Mammary microvascular endothelial cell (primary cell): Measurements from ENCODE around the gene FCER2. TPM values are rescaled to one million over a fixed set of nuclear protein-coding genes. Genes with fewer than 3 reads are reported as not detected.

Experiments used
- total RNA-seq: library from RNA; depleted of rRNA; stranded (reverse); fragments of >200 nt; gene quantifications from 2 replicates; pipeline ENCODE4 v1.2.3, GENCODE V29; 2015

FCER2 gene, protein sequence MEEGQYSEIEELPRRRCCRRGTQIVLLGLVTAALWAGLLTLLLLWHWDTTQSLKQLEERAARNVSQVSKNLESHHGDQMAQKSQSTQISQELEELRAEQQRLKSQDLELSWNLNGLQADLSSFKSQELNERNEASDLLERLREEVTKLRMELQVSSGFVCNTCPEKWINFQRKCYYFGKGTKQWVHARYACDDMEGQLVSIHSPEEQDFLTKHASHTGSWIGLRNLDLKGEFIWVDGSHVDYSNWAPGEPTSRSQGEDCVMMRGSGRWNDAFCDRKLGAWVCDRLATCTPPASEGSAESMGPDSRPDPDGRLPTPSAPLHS
- not detected in 2 replicates for total RNA-seq

DNA sequence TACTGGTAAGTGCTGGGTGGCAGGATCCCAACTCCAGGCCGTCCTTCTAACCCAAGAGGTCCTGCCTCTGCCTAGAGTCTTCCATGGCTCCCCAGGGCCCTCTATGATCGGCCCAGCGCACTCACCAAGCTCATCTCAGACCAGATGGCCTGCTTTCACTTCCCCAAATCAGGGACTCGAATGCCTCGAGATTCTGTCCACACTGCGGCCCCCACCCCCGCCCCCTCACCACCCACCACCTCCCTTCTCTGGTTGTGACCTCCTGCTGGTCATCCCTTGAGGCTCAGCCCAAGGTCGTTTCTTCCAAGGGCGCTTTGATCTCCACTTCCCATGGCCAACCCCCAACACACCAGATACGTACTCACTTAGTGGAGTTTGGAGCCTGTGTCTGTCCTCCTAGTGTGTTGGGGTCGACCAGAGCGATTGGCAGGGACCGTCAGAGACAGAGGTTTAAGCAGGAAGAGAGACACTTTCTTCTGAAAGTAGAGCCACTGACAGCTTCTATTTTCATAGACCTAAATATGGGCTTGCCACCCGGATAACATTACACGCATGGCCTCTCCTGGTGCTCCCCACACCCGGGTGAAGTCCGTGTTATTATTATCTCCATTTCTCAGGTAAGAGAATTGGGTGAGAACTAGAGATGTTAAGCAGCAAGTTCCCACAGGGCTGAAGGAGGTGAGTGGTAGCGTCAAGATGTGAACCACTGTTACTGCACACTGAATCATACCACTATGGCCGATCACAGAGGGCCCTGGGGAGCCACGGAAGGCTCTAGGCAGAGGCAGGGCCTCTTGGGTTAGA lies at the start of gene FCER2:
FCER2 (minus strand) TSS at position 478 of the 804 bp plus-strand sequence. CDS start 2,371 bp downstream, outside the sequence.

DNA sequence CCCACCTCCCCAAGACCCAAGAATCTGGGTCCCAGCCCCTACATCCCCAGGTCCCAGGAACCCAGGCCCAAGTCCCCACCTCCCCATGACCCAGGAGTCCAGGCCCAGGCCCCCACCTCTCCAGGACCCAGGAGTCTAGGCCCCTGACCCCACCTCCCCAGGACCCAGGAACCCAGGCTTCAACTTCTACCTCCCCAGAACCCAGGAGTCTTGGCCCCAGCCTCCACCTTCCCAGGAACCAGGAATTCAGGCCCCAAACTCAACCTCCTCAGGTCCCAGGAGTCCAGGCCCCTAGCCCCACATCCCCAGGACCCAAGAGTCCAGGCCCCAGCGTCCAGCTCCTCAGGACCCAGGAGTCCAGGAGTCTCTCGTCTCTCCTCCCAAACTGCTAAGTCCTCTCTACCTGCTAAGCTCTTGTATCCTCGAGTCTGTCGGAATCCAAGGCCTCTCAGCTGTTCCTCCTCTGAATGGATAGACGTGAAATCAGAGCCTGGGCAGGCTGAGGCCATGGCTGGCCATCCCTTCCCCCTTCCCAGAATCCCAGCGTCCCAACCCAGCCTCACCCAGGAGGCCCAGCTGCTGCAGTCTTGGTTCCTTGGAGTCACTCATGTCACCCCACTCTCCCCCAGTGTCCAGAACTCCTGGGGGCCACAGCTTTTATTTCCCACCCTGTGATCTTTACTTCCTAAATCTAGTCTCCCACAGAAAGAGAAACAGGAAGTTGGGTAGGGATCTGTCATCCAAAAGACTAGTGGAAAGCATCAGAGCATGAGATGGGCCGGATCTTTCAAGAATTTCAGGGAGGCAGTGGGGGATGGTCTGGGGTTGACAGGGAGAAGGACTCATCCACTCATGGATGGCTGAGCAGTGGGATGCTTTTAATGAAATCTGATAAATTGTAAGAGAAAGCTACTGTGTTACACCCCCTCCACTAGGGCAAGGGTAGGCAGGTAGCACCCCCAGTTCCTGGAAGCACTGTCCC lies 45.3 kb upstream of the FCER2 start, which contains the start of gene CD209:
CD209 (minus strand) TSS at position 632 of the 982 bp plus-strand sequence; CDS start at position 609, 23 bp downstream.

DNA sequence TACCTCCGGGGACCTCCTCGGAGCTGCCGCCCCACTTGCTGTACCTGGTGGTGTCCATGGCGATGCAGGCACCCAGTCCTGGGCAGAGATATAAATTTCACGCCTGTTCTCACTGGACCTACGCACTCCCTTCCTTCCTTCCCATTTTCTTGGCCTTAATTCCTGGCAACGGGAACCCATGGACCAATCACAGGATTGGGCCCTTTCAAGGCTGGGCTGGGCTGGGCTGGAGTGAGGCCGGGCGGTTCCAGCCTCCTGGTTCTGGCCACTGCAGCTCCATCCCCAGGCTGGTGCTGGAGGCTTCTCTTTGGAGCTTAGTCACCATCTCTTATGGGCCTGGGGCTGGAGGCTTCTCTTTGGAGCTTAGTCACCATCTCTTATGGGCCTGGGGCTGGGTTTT lies 30.1 kb upstream of the FCER2 start, which contains the start of gene CLEC4G:
CLEC4G (minus strand) TSS at position 66 of the 400 bp plus-strand sequence; CDS start at position 58, 8 bp downstream.

DNA sequence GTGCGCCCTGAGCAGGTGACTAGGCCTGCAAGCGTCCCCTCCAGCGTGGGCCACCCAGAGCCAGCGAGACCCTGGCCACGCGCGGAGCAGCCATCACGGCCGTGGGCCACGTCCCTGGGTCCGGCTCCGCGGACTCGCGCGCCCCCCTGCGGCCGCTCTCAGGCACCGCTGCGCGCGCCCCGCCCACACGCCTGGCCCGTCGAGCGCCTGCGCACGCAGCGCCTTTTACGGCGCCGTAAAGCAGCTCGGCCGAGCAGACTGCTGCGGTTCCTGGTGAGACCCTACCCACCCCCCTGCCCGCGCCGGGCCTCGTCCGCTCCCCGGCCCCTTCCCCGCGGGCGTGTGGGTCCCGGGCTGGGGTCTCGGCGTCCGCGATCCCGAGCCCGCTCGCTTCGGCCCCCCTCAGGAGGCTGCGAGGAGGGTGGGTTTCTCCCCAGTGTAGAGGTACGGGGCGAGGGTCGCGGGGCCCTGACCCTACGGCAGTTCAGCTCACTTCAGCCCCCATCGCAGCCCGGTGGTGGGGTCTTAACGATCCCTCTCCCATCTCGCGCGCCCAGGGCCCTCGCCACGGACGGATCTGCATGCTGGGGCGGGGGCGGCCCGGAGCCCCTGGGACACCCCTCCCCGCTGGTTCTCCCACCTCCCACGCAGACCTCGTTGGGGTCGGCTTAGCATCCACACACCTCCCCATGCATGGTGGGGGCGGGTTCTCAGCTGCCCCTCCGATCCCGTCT lies 21.2 kb downstream of the FCER2 start, which contains the start of gene TRAPPC5:
TRAPPC5 (plus strand) TSS at position 228 of the 734 bp plus-strand sequence. CDS start 1,421 bp downstream, outside the sequence.

DNA sequence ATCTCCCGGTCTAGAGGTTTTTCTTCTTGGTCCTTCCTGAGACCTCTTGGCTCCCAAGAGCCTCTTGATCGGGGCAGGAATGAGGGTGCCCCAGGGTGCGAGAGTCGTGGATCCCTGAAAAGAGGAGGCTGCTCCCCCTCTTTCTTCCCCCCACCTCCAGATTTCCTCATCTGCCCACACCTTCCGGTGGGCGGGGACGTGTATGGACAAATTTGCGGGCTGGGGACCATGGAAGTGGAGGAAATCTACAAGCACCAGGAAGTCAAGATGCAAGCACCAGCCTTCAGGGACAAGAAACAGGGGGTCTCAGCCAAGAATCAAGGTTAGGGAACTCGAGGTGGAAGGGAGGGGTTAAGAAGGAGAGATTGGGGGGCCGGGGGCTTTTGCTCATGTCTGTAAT lies 25.1 kb downstream of the FCER2 start, which contains the start of gene MCEMP1:
MCEMP1 (plus strand) TSS at position 237 of the 400 bp plus-strand sequence; CDS start at position 268, 31 bp downstream.

DNA sequence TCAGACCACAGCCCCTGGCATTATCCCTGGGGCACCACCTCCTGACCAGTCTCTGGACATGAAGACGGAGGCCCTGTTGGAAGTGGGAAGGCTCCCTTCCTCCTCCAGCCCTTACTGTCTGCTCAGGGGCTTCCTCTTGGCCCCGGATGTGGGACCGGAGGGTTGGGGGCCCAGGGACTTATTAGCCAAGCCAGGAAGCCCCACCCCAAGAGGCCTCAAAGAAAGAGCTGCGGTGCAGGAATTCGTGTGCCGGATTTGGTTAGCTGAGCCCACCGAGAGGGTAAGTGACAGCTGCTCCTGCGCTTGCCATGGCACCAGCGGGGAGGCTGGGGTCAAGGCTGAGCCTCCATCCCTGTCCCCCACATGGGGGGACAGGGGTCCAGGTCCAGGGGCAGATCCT lies 33.1 kb downstream of the FCER2 start, which contains the start of gene RETN:
RETN (plus strand) TSS at position 208 of the 400 bp plus-strand sequence. CDS start 278 bp downstream, outside the sequence.

Other genes with a start within 250 kb of the FCER2 start
- gene PEX11G, start 213.1 kb downstream of the FCER2 start, total RNA-seq = 1.1 and 2.1 TPM in 2 replicates
- gene ZNF358, start 186.0 kb downstream of the FCER2 start, total RNA-seq = 26.2 and 26.8 TPM in 2 replicates
- 6.3 and 8.0 TPM in 2 replicates for gene MCOLN1, start 179.5 kb downstream of the FCER2 start, total RNA-seq
- gene PNPLA6, start 166.4 kb downstream of the FCER2 start, total RNA-seq = 108 and 110 TPM in 2 replicates
- gene CAMSAP3, start 106.3 kb downstream of the FCER2 start, total RNA-seq = 0.10 TPM in 1 of 2 replicates, not detected in the other
- 31.4 and 33.1 TPM in 2 replicates for gene XAB2, start 72.6 kb downstream of the FCER2 start, total RNA-seq
- 14.0 and 21.4 TPM in 2 replicates for gene PET100, start 72.3 kb downstream of the FCER2 start, total RNA-seq
- gene PCP2, start 68.4 kb downstream of the FCER2 start, total RNA-seq = not detected in 2 replicates
- gene STXBP2, start 65.0 kb downstream of the FCER2 start, total RNA-seq = 21.4 and 27.1 TPM in 2 replicates
- gene RETN, start 33.1 kb downstream of the FCER2 start, total RNA-seq = not detected in 2 replicates
- not detected in 2 replicates for gene MCEMP1, start 25.0 kb downstream of the FCER2 start, total RNA-seq
- gene TRAPPC5, start 21.3 kb downstream of the FCER2 start, total RNA-seq = 129 and 159 TPM in 2 replicates
- gene CLEC4G, start 30.0 kb upstream of the FCER2 start, total RNA-seq = not detected in 2 replicates
- not detected in 2 replicates for gene CD209, start 45.4 kb upstream of the FCER2 start, total RNA-seq
- gene CLEC4M, start 61.1 kb upstream of the FCER2 start, total RNA-seq = 0.20 TPM in 1 of 2 replicates, not detected in the other
- 19.7 and 21.1 TPM in 2 replicates for gene EVI5L, start 128.1 kb upstream of the FCER2 start, total RNA-seq
- not detected in 2 replicates for gene PRR36, start 172.3 kb upstream of the FCER2 start, total RNA-seq
- 1.00 and 1.4 TPM in 2 replicates for gene LRRC8E, start 186.4 kb upstream of the FCER2 start, total RNA-seq
- gene MAP2K7, start 201.7 kb upstream of the FCER2 start, total RNA-seq = 7.8 and 9.3 TPM in 2 replicates
- not detected in 2 replicates for gene TGFBR3L, start 212.7 kb upstream of the FCER2 start, total RNA-seq
- 33.9 and 41.0 TPM in 2 replicates for gene SNAPC2, start 218.2 kb upstream of the FCER2 start, total RNA-seq
- gene CTXN1, start 224.0 kb upstream of the FCER2 start, total RNA-seq = 4.1 and 5.5 TPM in 2 replicates
- 60.7 and 70.1 TPM in 2 replicates for gene TIMM44, start 241.5 kb upstream of the FCER2 start, total RNA-seq